Epithelial cell of esophagus (primary cell): Measurements from ENCODE around the gene MRPL9.

ENCODE experiments used
- DNase-seq: peaks from one replicate; pipeline ENCODE4 v3.0.0; 2010; ENCODE audit warnings: low read depth
- H3K4me3 ChIP-seq: 2 replicates; pipeline ENCODE4 v1.5.1; 2011; ENCODE audit warnings: mild to moderate bottlenecking, low read length, control low read depth
- CTCF ChIP-seq: IDR thresholded peaks from 2 replicates; pipeline ENCODE4 v1.5.1; 2011; ENCODE audit warnings: low read depth, mild to moderate bottlenecking, low read length, control low read depth, inconsistent platforms; ENCODE audit not compliant: insufficient read depth; ENCODE audit errors: missing control alignments

MRPL9 gene

GRCh38 chr1:151716405-151716762, 46.9 kb downstream of the MRPL9 start:
- no peak overlapping the region for H3K4me3 ChIP-seq
- DNase-seq, result no peak
- TF ChIP-seq CTCF, result no peak

DNA sequence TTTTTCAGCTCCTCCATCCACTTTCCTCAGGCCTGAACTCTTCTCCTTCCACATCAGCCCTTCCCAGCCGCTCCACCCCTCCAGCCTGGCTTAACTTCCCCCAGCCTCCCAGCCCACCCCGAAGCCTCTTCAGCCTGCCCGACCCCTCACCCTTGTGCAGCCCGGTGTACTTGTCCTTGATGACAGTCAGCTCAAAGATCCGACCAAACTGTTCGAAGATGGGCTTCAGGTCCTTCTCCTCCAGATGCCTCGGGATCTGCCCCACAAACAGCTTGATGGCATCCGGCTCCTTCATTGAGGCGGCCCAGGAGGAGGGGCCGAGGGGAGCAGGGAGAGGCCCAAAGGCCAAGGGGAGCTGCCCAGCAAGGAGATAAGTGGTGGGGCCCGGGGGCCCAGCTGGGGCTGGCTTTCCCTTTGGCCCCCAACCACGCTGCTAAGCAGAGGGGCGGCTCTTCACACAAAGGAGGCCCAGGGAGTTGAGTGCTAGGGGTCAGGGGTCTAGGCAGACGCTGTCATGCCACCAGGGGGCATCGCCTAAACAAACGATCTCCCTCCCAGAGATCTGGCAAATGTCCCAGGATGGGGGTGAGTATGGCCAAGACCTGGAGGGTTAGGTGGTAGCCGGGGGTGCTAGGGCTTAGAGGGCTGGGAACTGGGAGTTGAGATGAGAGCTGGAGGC, 47.4 kb downstream of the MRPL9 start:
- no peak overlapping the region for H3K4me3 ChIP-seq
- DNase-seq, result no peak
- no peak for TF ChIP-seq CTCF

GRCh38 chr1:151714820-151715725, 48.2 kb downstream of the MRPL9 start:
- H3K4me3 ChIP-seq, result no peak overlapping the region
- no peak for DNase-seq
- TF ChIP-seq CTCF, result no peak

DNA sequence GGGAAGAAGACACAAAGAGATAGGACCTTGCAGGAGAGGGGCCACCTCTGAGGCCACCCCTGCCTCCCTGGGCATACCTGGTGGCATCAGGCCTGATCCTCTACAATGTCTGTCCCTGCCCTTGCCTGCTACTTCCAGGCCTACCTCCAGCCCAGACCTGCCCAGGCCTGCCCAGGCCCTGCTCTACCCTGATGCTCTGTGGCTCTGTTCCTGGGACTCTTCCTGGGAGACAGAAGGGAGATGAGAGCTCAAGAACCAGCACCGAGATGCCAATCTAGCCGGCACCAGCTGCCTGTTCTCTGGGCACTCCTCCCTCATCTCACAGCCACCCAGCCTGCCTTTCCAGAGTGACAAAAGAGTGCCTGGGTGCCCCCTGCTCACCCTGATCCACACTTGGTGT, 49.4 kb downstream of the MRPL9 start:
- peak; percentile 78 for DNase-seq
- TF ChIP-seq CTCF, result no peak
- no peak overlapping the region for H3K4me3 ChIP-seq

- no peak for TF ChIP-seq CTCF
- DNase-seq, result no peak
- H3K4me3 ChIP-seq, result no peak overlapping the region
These were observed 50.3 kb downstream of the MRPL9 start for GRCh38 chr1:151713044-151713443.

GRCh38 chr1:151711951-151712350, 51.3 kb downstream of the MRPL9 start:
- no peak overlapping the region for H3K4me3 ChIP-seq
- DNase-seq, result no peak
- TF ChIP-seq CTCF, result no peak
